ENCODE measurements around the gene CLOCK.
A peak's percentile ranks its signal among the peaks of the same experiment; 100 is the strongest.

The CLOCK gene

GRCh38 chr4:55574252-55574651 lies 27.5 kb upstream of the CLOCK start:
- no peak for DNase-seq (ENCODE audit: extremely low spot score)

GRCh38 chr4:55571806-55572205 lies 25.1 kb upstream of the CLOCK start:
- POLR2A ChIA-PET = no interaction called here
- CTCF ChIA-PET = no interaction called here
- TF ChIP-seq, protein P1, sequence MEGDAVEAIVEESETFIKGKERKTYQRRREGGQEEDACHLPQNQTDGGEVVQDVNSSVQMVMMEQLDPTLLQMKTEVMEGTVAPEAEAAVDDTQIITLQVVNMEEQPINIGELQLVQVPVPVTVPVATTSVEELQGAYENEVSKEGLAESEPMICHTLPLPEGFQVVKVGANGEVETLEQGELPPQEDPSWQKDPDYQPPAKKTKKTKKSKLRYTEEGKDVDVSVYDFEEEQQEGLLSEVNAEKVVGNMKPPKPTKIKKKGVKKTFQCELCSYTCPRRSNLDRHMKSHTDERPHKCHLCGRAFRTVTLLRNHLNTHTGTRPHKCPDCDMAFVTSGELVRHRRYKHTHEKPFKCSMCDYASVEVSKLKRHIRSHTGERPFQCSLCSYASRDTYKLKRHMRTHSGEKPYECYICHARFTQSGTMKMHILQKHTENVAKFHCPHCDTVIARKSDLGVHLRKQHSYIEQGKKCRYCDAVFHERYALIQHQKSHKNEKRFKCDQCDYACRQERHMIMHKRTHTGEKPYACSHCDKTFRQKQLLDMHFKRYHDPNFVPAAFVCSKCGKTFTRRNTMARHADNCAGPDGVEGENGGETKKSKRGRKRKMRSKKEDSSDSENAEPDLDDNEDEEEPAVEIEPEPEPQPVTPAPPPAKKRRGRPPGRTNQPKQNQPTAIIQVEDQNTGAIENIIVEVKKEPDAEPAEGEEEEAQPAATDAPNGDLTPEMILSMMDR (IDR thresholded peaks at IDR 0.05; ENCODE audit: control extremely low read depth, extremely low read depth, low read depth, missing control alignments) = no peak

More at GRCh38 chr4:55574252-55574651, 27.5 kb upstream of the CLOCK start:
- TF ChIP-seq, protein P1 (IDR thresholded peaks at IDR 0.05; ENCODE audit: control extremely low read depth, extremely low read depth, low read depth, missing control alignments) = no peak
- ChIA-PET CTCF (no interaction called here), POLR2A (no interaction called here)

GRCh38 chr4:55568905-55569504 lies 22.3 kb upstream of the CLOCK start:
- TF ChIP-seq, protein P1 (IDR thresholded peaks at IDR 0.05; ENCODE audit: control extremely low read depth, extremely low read depth, low read depth, missing control alignments) = no peak
- POLR2A ChIA-PET = interaction anchor here (0.6 kb wide), 1 partner anchor 1270 kb away, joined by 4 read pairs; no protein-coding TSS in a partner anchor
- CTCF ChIA-PET = interaction anchor here (1.1 to 1.9 kb wide), 4 partner anchors 13 to 20 kb away, joined by 3 to 4 read pairs (median 4); no protein-coding TSS in a partner anchor
- no peak for DNase-seq (ENCODE audit: extremely low spot score)

More at GRCh38 chr4:55571806-55572205, 25.1 kb upstream of the CLOCK start:
- no peak for DNase-seq (ENCODE audit: extremely low spot score)

GRCh38 chr4:55561889-55562288 lies 15.2 kb upstream of the CLOCK start:
- ChIA-PET CTCF (interaction anchor here (0.9 to 1.6 kb wide), 2 partner anchors 17 to 216 kb away, joined by 3 to 7 read pairs; partner anchors contain the start of gene SRD5A3), POLR2A (no interaction called here)
- TF ChIP-seq, protein P1 (IDR thresholded peaks at IDR 0.05; ENCODE audit: control extremely low read depth, extremely low read depth, low read depth, missing control alignments) = no peak
- peak; percentile 59 for DNase-seq (ENCODE audit: extremely low spot score)

GRCh38 chr4:55560096-55560495 lies 13.4 kb upstream of the CLOCK start:
- TF ChIP-seq, protein P1 (IDR thresholded peaks at IDR 0.05; ENCODE audit: control extremely low read depth, extremely low read depth, low read depth, missing control alignments) = no peak
- ChIA-PET CTCF (no interaction called here), POLR2A (no interaction called here)

GRCh38 chr4:55554453-55555030 lies 7.8 kb upstream of the CLOCK start:
- POLR2A ChIA-PET = no interaction called here
- DNase-seq (ENCODE audit: extremely low spot score) = peak; percentile 26
- CTCF ChIA-PET = interaction anchor here (0.6 to 1.5 kb wide), 8 partner anchors 9 to 370 kb away, joined by 3 to 6 read pairs (median 4); no protein-coding TSS in a partner anchor
- TF ChIP-seq, protein P1 (IDR thresholded peaks at IDR 0.05; ENCODE audit: control extremely low read depth, extremely low read depth, low read depth, missing control alignments) = peak; percentile 28

More at GRCh38 chr4:55560096-55560495, 13.4 kb upstream of the CLOCK start:
- DNase-seq (ENCODE audit: extremely low spot score) = no peak
